ENCODE data around the gene ELK3.

Gene ELK3

GRCh38 chr12:96199464-96199863 lies 5.3 kb downstream of the ELK3 start:
- Histone ChIP-seq H3K4me3 (ENCODE audit: low read length in 2 of 2) (no peak overlapping the region), H3K27ac (ENCODE audit: low read length) (no peak overlapping the region), H3K4me1 (ENCODE audit: control insufficient read depth, insufficient read depth, low read length) (peaks cover 8% of the 10 kb centered on the region), H3K9me3 (ENCODE audit: control insufficient read depth in 2 of 2, low read length in 2 of 2) (no peaks in the 10 kb centered on the region), H3K36me3 (ENCODE audit: control insufficient read depth in 2 of 2, insufficient read depth in 2 of 2, low read length in 2 of 2) (no peaks in the 10 kb centered on the region), H3K27me3 (ENCODE audit: control insufficient read depth in 1 of 2, insufficient read depth in 2 of 2, low read length in 2 of 2) (no peaks in the 10 kb centered on the region), H3K9ac (ENCODE audit: low read length in 2 of 2) (no peak overlapping the region)

GRCh38 chr12:96201272-96202227 lies 7.4 kb downstream of the ELK3 start:
- no peaks in the 10 kb centered on the region for H3K27me3 ChIP-seq (ENCODE audit: control insufficient read depth in 1 of 2, insufficient read depth in 2 of 2, low read length in 2 of 2)
- no peak overlapping the region for H3K4me3 ChIP-seq (ENCODE audit: low read length in 2 of 2)
- H3K36me3 ChIP-seq (ENCODE audit: control insufficient read depth in 2 of 2, insufficient read depth in 2 of 2, low read length in 2 of 2) = no peaks in the 10 kb centered on the region
- no peak overlapping the region for H3K27ac ChIP-seq (ENCODE audit: low read length)
- H3K9me3 ChIP-seq (ENCODE audit: control insufficient read depth in 2 of 2, low read length in 2 of 2) = no peaks in the 10 kb centered on the region
- H3K9ac ChIP-seq (ENCODE audit: low read length in 2 of 2) = no peak overlapping the region
- H3K4me1 ChIP-seq (ENCODE audit: control insufficient read depth, insufficient read depth, low read length) = peaks cover 4% of the 10 kb centered on the region

DNA sequence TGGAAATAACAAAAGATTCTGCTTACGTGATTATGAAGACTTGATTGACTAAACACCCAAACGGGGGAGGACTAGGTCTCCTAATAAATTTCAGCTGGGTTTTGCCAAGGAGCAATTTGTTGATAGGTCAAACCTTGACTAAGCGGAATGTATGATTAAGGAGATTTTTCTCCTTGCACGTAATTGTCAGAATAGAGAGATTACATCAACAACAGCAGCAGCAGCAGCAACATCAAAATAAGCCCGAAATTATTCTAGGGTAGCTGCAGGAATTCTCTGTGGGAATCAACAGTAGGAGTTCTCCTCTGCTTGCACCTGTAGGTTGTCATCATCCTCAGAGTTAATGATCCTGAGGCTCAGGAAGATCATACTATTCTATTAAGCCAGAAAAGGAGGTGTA lies 10.2 kb downstream of the ELK3 start:
- no peaks in the 10 kb centered on the region for H3K9me3 ChIP-seq (ENCODE audit: control insufficient read depth in 2 of 2, low read length in 2 of 2)
- no peaks in the 10 kb centered on the region for H3K27me3 ChIP-seq (ENCODE audit: control insufficient read depth in 1 of 2, insufficient read depth in 2 of 2, low read length in 2 of 2)
- no peak overlapping the region for H3K4me3 ChIP-seq (ENCODE audit: low read length in 2 of 2)
- no peaks in the 10 kb centered on the region for H3K36me3 ChIP-seq (ENCODE audit: control insufficient read depth in 2 of 2, insufficient read depth in 2 of 2, low read length in 2 of 2)
- no peak overlapping the region for H3K9ac ChIP-seq (ENCODE audit: low read length in 2 of 2)
- H3K4me1 ChIP-seq (ENCODE audit: control insufficient read depth, insufficient read depth, low read length) = peaks cover 5% of the 10 kb centered on the region
- no peak overlapping the region for H3K27ac ChIP-seq (ENCODE audit: low read length)

- no peak overlapping the region for H3K27ac ChIP-seq (ENCODE audit: low read length)
- peaks cover 6% of the 10 kb centered on the region for H3K4me1 ChIP-seq (ENCODE audit: control insufficient read depth, insufficient read depth, low read length)
- no peak overlapping the region for H3K9ac ChIP-seq (ENCODE audit: low read length in 2 of 2)
Observed at GRCh38 chr12:96205908-96206307, 11.7 kb downstream of the ELK3 start.

DNA sequence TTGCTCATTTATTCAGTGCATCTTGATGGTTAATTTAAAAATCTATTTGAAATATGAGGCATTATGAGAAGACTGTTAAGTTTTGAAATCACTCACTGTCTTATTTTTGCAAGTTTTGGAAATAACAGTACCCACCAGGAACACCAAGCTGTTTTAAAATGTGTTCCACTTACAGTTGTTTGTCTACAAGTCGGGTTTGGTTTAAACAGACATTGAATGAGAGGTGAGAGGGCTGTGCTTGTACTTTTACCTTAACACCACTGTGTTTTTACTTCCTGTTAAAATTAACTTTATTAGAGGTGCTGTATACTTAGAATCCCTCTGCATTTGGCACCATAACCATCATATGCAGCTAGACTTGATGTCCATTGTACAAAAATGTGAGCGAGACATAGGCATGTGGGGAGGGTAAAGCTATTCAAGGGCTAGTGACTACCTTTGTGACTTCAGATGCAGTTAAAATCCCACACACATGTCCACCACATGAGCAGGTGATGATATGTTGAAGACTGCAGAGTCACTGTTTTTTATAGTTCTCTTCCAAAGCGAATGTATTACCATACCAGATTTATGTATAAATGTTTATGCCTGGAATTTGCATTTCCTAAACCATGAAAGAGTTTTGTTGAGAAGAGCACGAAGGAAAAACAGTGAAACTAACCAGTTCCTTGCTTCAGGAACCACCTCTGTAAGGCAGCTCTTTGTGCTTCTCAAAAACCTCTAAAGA lies 12.9 kb downstream of the ELK3 start:
- Histone ChIP-seq H3K4me3 (ENCODE audit: low read length in 2 of 2) (no peak overlapping the region), H3K27ac (ENCODE audit: low read length) (no peak overlapping the region), H3K36me3 (ENCODE audit: control insufficient read depth in 2 of 2, insufficient read depth in 2 of 2, low read length in 2 of 2) (no peaks in the 10 kb centered on the region), H3K27me3 (ENCODE audit: control insufficient read depth in 1 of 2, insufficient read depth in 2 of 2, low read length in 2 of 2) (no peaks in the 10 kb centered on the region), H3K9me3 (ENCODE audit: control insufficient read depth in 2 of 2, low read length in 2 of 2) (no peaks in the 10 kb centered on the region), H3K4me1 (ENCODE audit: control insufficient read depth, insufficient read depth, low read length) (peaks cover 6% of the 10 kb centered on the region), H3K9ac (ENCODE audit: low read length in 2 of 2) (no peak overlapping the region)

More at GRCh38 chr12:96205908-96206307, 11.7 kb downstream of the ELK3 start:
- Histone ChIP-seq H3K9me3 (ENCODE audit: control insufficient read depth in 2 of 2, low read length in 2 of 2) (no peaks in the 10 kb centered on the region), H3K27me3 (ENCODE audit: control insufficient read depth in 1 of 2, insufficient read depth in 2 of 2, low read length in 2 of 2) (no peaks in the 10 kb centered on the region), H3K4me3 (ENCODE audit: low read length in 2 of 2) (no peak overlapping the region), H3K36me3 (ENCODE audit: control insufficient read depth in 2 of 2, insufficient read depth in 2 of 2, low read length in 2 of 2) (no peaks in the 10 kb centered on the region)

DNA sequence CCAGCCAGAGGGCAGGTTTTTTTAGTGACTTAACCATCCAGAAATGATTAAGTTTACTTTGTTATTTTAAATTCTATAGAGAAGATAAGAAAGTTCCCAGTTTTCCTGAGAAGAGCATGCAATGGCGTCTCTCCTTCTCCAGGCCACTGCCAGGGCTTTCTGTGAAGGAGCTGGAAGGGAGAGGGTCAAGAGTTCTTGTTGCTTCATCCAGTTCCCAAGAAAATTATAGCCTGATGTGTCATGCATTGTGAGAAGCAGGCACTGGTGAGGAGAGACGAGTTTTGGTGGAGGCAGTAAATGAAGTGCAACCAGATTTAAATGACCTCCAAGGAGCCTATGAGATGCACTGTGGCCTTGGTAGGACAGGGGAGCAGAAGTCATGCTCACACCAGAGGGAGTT lies 14.2 kb downstream of the ELK3 start:
- Histone ChIP-seq H3K36me3 (ENCODE audit: control insufficient read depth in 2 of 2, insufficient read depth in 2 of 2, low read length in 2 of 2) (no peaks in the 10 kb centered on the region), H3K9ac (ENCODE audit: low read length in 2 of 2) (no peak overlapping the region), H3K9me3 (ENCODE audit: control insufficient read depth in 2 of 2, low read length in 2 of 2) (no peaks in the 10 kb centered on the region), H3K27me3 (ENCODE audit: control insufficient read depth in 1 of 2, insufficient read depth in 2 of 2, low read length in 2 of 2) (no peaks in the 10 kb centered on the region), H3K27ac (ENCODE audit: low read length) (no peak overlapping the region), H3K4me1 (ENCODE audit: control insufficient read depth, insufficient read depth, low read length) (peaks cover 6% of the 10 kb centered on the region), H3K4me3 (ENCODE audit: low read length in 2 of 2) (no peak overlapping the region)

DNA sequence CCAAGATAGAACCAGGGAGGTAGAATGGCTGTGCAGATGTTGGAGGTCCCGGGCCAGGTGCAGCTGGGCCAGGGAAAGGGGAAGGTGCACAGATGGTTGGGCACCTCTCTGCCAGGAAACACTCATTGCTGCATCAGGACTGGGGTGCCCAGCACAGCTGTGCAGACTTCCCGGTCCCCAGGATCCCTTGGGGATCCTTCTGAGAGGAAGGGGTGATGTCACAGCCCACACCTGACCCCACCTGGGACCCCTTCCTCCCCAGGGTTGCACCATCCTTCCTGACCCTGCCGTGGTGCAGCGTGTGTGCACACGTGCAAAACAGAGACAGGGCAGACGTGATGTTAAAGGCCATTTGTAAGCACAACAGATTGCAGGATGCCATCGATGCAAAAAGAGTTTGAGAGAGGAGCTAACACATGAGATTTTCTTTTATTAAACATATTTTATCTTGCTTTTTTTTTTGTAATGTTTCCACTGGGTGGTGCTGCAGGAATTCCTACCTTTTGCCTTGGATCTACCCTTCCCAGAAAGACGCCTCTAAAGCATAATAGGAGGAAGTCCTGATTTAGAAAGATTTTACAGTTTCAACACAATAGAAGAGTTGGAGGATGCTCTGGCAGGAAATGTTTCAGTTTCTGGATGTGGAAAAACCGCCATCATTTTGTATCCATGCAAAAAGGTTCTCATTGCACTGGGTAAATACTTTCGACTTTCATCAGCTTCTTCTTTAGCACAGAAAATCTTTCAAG lies 14.8 kb downstream of the ELK3 start:
- Histone ChIP-seq H3K9me3 (ENCODE audit: control insufficient read depth in 2 of 2, low read length in 2 of 2) (no peaks in the 10 kb centered on the region), H3K36me3 (ENCODE audit: control insufficient read depth in 2 of 2, insufficient read depth in 2 of 2, low read length in 2 of 2) (no peaks in the 10 kb centered on the region), H3K9ac (ENCODE audit: low read length in 2 of 2) (no peak overlapping the region), H3K4me3 (ENCODE audit: low read length in 2 of 2) (no peak overlapping the region), H3K4me1 (ENCODE audit: control insufficient read depth, insufficient read depth, low read length) (peaks cover 6% of the 10 kb centered on the region), H3K27ac (ENCODE audit: low read length) (no peak overlapping the region), H3K27me3 (ENCODE audit: control insufficient read depth in 1 of 2, insufficient read depth in 2 of 2, low read length in 2 of 2) (no peaks in the 10 kb centered on the region)

DNA sequence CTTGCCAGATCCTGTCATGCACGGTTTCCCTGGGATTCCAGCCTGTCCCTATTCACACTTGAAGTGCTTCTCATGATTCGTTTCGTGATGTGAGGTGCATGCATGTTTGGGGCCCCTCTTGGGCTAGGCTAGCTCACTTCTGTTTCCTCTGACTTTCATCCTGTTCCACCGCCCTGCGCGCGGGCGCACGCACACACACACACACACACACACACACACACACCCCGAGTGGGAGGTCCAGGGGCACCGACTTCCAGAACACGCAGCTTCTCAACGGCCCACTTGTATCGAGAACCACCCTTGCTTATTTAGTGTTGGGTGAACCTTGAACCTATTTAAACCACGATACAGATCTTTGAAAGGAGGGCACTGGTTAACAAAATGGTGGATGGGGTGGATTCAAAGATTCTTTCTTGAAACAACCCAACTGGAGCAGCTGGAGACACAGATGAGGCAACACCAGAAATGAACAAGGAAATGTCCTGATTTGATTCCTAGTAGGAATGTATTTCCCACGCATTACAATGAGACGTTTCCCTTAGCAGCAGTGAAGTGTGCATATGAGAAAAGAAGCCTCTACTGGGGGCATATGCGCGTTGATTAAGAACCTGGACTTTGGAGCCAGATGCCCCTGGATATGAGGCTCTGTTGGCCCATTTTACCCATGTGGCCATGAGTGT lies 16.3 kb downstream of the ELK3 start:
- Histone ChIP-seq H3K9ac (ENCODE audit: low read length in 2 of 2) (no peak overlapping the region), H3K4me1 (ENCODE audit: control insufficient read depth, insufficient read depth, low read length) (peaks cover 13% of the 10 kb centered on the region), H3K36me3 (ENCODE audit: control insufficient read depth in 2 of 2, insufficient read depth in 2 of 2, low read length in 2 of 2) (no peaks in the 10 kb centered on the region), H3K27ac (ENCODE audit: low read length) (peak overlapping the region; percentile 18), H3K27me3 (ENCODE audit: control insufficient read depth in 1 of 2, insufficient read depth in 2 of 2, low read length in 2 of 2) (no peaks in the 10 kb centered on the region), H3K4me3 (ENCODE audit: low read length in 2 of 2) (no peak overlapping the region), H3K9me3 (ENCODE audit: control insufficient read depth in 2 of 2, low read length in 2 of 2) (no peaks in the 10 kb centered on the region)

DNA sequence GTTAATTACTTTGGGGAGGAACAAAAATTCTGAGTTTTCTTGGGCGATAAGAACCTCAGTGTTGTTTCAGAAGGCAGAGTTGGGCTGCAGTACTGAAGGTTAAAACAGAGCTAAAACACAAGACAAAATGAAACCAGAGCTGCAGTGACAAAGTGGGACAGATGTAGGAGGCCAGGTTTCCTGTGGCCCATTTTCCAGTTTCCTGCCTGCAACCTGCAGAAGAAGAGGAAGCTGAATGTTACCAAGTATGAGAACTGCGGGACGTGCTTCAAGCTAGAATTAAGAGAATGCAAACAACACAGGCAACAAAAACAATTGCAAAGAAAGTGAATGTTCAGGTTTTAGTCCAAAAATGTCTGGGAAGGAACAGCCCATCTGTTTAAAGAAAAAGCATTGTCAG lies 17.8 kb downstream of the ELK3 start:
- H3K9me3 ChIP-seq (ENCODE audit: control insufficient read depth in 2 of 2, low read length in 2 of 2) = no peaks in the 10 kb centered on the region
- H3K4me1 ChIP-seq (ENCODE audit: control insufficient read depth, insufficient read depth, low read length) = peaks cover 17% of the 10 kb centered on the region
- no peak overlapping the region for H3K9ac ChIP-seq (ENCODE audit: low read length in 2 of 2)
- H3K27me3 ChIP-seq (ENCODE audit: control insufficient read depth in 1 of 2, insufficient read depth in 2 of 2, low read length in 2 of 2) = no peaks in the 10 kb centered on the region
- no peak overlapping the region for H3K4me3 ChIP-seq (ENCODE audit: low read length in 2 of 2)
- H3K36me3 ChIP-seq (ENCODE audit: control insufficient read depth in 2 of 2, insufficient read depth in 2 of 2, low read length in 2 of 2) = no peaks in the 10 kb centered on the region
- H3K27ac ChIP-seq (ENCODE audit: low read length) = no peak overlapping the region

Measured in stomach smooth muscle (tissue), 2 donors.